Cortex of kidney (tissue), 1 donor: ENCODE results near the gene C13orf42.

Experiments
- DNase-seq: peaks from one replicate; lab custom pipeline; 2025; lab: John Stamatoyannopoulos, UW

C13orf42 gene

DNA sequence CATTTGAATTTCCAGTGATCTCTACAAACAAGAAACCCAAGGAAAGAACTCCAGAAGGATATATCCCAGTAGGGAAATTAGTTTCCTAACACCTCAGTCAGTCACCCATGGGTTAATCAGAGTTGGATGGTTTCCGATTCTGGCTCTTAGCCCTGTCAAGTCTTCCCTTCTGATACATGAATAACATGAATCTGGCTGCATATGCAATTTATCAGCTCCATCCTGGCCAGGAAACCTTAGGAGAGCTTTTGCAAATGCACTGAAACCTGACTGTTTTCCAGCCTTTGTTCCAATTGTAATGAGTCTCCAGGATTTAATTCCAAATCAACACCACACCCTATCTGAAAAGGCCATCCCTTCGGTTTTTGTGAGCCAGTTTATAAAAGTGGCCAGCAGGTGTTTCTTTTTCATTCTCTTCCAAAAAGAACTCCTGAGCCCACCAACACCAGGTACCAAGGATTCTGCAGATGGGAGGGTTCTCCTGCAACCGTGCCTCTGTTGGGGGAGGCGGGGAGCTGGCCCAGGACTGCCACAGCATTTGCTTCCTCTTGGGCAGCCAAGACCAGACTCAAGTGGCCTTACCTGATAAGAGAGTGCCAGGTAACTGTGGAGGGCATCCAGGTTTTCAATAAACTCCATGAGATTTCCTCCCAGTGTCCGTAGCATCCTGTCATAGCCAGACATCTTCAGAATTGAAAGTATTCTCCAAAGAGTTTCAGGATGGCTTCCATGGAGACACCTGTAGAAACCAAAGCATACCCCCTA lies 77.5 kb downstream of the C13orf42 start:
- no peak for DNase-seq

DNA sequence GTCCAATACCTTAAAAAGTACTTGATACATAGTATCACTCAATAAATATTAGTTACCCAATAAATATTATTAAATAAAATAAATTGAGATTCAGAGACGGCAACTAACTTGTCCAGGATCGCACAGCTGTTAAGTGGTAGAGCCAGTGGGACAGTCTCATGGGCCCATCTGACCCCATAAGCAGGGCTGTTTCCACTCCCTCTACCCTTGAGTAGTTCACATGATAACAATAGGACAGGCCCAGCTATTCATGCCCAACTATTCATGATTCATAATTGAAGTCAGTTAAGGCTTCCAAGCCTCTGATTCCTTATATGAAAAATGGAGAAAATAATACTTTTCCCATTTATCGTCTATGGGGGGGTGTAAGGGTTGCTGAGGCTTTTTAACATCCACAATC lies 78.2 kb downstream of the C13orf42 start:
- DNase-seq, result no peak
